Pons (tissue), 1 donor: ENCODE data around the gene BRAF.
A peak's percentile ranks its signal among the peaks of the same experiment; 100 is the strongest.
"Not testable (repeated sequence)": the region's sequence is repeated elsewhere in the genome, so short reads cannot be mapped to it uniquely, and the experiment has no call there.

Experiments
- DNase-seq: peaks from one replicate; pipeline ENCODE4 v3.0.0-alpha.2; 2016; ENCODE audit warnings: low spot score

BRAF gene

DNA sequence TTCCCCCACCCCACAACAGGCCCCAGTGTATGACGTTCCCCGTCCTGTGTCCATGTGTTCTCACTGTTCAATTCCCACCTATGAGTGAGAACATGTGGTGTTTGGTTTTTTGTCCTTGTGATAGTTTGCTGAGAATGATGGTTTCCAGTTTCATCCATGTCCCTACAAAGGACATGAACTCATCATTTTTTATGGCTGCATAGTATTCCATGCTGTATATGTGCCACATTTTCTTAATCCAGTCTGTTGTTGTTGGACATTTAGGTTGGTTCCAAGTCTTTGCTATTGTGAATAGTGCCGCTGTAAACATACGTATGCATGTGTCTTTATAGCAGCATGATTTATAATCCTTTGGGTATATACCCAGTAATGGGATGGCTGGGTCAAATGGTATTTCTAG is 216.0 kb downstream of the BRAF start:
- not testable (repeated sequence) for DNase-seq

DNA sequence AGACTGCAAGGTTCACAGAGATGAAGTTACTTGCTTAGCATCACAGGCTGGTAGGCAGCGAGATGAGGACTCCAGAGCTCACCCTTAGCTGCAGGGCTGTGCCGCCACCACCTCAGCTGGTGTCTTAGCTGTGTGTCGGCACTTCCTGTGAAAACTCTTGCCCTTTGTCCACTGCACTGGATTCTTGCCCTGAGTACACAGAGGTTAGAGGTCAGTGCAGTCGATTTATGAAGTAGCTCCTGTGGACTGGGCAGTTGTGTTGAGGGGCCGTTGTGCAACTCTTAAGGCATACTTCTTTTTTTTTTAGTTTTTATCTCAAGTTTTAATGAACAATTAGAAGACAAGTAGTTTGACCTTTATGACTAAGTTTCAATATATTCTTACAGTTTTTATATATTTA is 217.6 kb downstream of the BRAF start:
- no peak for DNase-seq

DNA sequence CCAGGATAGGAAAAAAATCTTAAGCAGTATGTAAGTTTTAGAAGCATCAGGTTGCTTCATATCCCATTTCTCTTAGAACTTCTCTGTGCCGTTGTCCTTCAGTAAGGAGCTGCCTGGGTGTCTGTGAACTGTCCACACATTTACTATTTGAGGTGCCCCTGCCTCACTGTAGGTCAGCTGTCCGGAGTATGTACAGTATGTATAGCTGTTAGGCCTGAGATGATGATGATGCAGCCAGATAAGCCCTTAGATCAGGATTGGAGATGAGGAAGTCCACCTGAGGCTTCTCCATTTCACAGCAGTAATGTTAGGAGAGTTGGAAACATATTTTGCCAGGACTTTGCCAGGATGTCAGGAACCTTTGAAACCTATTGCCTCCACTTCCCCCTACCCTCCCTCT is 220.5 kb downstream of the BRAF start:
- DNase-seq = no peak

DNA sequence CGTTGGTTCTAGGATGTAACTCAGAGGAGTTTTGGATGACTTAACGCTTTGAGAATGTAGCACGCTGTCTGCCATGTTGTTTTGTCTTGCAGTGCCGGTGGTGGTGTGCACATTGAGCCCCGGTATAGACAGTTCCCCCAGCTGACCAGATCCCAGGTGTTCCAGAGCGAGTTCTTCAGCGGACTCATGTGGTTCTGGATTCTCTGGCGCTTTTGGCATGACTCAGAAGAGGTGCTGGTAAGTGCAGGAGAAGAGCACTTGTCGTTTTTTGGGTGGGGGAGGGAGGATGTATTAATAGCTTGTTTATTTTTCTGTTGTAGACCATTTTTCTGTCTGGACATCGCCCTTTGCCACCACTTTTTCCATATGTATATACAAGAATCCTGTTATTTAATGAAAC is 222.0 kb downstream of the BRAF start:
- no peak for DNase-seq

DNA sequence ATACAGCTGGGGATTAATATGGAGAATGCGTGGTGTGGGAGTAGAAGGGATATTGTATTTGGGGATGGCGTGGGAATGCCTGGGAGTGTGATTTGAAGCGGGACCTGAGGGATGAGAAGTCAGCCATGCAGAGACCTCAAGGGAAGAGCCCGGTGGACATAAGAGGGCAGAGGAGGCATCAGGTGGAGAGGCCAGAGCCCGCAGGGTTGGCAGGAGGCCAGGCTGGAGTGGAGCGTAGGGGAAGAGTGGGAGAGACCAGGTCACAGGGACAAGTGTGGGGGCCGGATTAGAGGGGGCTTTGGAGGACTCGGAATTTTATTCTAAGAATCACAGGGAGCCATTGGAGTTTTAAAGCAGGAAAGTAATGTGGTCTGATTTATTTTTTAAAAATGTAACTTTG is 226.3 kb downstream of the BRAF start:
- no peak for DNase-seq

DNA sequence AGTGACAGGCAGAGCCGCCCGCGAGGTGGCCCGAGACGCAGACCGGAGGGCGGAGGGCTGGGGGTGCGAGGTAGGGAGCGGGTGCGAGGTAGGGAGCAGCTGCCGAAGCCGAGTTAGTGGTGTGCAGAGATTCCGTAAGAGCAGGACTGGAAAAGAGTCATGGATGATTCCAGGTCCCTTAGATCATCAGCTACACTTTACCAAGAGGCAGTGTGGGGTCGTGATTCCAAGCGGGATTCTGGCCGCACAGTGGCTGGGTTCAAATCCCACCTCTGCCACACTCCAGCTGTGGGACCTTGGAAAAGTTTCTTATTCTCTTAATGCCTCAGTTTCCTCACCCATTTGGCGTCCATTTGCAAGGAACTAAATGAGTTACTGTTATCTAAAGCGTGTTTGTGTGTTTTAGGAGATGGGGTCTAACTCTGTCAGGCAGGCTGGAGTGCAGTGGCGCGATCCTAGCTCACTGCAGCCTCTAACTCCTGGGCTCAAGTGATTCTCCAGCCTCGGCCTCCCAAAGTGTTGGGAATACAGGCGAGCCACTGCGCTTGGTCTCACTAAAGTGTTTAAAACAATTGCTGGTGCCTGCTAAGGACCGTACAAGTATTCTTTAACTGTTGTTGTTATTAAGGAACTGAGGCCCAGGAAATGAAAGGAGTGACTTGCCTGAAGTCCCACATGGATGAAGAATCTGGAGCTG is 227.1 kb downstream of the BRAF start:
- no peak for DNase-seq

DNA sequence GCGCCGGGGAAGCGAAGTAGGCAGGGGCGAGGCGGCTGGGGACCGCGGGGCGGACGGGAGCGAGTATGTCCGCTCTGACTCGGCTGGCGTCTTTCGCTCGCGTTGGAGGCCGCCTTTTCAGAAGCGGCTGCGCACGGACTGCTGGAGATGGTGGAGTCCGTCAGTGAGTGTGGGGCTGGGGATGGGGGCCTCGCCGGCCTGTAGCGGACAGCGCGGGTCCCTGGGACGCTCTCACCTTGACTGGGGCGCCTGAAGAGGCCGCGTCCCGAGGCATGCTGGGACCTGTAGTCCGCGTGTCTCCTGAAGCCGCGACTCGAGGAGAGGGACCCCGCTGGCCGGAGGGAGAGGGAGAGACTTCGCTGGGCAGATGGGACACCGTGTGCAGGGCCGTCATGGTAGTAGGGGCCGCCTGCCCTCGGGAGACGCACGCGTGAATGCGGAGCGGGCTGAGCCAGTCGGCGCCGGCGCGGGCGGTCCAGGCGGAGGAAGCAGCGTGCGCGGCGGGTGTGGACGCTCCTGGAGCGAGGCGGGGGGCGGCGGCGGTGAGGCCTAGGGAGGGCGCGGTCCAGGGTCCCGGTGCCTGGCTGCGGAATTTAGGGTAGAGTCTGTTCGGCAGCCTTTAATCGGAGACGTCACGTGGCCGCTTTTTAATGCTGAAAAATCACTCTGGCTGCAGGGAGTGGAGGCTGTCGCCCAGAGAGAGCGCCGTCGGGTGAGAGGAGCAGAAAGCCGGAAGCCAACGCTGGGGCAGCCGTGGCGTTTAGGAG is 227.9 kb downstream of the BRAF start, which contains the start of gene NDUFB2:
NDUFB2 (plus strand) TSS at position 29 of the 767 bp plus-strand sequence; CDS start at position 66, 37 bp downstream.
- peak; percentile 86 for DNase-seq

DNA sequence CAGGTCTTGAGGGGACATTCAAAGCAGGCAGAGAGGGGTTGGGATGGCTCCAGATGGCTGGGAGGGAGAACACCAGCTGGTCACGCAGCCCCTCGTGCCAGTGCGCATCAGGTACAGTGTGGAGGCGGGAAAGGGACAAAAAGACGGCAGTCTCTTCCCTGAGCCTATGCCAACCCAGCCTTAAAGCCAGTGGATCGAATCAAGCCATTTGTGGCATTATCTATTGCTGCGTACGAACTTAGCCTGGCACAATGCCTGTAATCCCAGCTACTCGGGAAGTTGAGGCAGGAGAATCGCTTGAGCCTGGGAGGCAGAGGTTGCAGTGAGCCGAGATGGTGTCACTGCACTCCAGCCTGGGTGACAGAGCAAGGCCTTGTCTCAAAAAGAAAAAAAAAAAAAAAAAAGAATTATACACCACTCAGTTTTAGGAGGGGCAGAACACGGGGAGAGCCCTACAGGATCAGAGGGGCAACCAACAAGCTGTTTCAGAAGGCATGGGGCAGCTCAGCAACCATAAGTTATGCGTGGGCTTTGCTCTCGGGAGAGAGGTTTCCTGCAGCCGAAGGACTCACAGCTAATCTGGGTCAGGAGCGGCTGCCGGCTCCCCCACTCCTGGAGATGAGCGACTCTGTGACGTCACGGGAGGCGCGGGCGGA is 228.6 kb downstream of the BRAF start:
- peak; percentile 94 for DNase-seq

DNA sequence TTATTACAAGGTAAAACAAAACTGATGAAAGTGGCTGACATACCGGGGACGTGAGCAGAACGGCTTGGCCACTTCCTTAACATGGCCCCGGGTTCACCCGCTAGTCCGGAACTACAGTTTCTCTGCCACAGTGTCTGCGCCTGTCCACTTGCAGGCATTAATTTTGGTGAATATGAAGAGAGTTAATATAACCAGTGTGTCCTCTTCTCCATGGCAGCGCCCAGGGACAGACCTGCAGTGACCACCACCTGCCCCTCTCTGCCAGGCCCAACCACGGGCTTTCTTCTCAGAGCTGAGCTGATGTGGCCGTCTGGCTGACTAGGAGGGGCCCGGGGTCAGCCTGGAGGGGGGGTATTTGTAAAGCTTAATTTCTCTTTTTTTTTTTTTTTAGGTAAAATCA is 229.3 kb downstream of the BRAF start:
- DNase-seq = no peak

DNA sequence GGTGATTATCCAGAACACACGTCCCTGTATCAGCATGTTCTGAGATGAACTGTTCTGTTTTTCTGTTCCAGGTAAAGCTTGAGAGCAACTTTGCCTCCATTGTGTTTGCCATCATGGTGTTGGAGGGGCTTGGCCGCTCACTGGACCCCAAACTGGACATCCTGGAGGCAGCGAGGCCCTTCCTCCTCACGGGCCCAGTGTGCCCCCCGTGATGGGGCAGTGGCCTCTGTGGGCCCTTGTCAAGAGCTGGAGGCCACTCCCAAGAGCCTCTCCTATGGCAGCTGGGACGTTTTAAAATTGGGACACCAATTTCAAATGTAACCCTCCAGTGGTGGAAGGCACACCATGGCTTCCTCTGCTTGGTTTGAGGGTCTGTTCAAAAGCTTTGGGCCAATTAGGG is 230.1 kb downstream of the BRAF start:
- no peak for DNase-seq

DNA sequence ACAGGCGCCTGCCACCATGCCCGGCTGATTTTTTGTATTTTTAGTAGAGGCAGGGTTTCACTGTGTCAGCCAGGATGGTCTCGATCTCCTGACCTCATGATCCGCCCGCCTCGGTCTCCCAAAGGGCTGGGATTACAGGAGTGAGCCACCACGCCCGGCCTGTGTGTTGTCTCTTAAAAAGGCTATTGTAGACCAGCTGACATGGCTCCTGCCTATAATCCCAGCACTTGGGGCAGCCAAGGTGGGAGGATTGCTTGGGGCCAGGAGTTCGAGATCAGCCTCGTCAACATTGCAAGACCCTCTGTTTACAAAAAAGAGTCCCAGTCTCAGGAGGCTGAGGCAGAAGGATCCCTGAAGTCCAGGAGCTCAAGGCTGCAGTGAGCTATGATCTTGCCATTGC is 230.9 kb downstream of the BRAF start:
- not testable (repeated sequence) for DNase-seq

DNA sequence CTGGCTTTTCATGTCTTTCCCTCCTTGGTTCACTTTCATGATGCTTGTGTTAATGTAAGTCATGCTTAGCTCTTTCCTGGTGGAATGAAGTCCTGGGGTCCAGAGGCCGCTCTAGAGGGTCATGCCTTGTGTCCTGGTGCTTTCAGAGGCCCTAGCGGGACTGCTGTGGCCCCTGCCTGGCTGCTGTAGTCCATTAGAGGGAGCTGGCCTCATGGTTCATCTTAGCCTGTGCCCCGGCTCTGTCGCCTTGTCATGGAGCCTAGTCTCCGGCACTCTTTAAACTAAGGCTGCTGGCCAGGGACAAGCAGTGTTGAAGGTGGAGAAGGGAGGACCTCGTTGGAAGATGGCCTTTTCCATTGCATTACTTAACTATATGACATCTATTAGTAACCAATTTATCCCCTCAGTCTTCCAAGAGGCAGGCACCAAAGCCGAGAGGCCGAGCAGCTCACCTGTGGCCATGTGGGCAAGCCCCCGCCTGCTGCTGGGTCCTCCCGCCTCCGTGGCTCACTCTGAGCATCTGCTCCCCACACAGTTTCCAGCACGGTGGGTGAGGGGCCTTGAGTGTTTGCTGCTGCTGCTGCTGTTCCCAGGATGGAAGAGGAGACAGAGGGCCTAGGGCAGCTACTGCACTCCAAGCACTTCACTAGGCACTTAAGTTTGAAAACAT is 233.2 kb downstream of the BRAF start:
- DNase-seq = no peak

DNA sequence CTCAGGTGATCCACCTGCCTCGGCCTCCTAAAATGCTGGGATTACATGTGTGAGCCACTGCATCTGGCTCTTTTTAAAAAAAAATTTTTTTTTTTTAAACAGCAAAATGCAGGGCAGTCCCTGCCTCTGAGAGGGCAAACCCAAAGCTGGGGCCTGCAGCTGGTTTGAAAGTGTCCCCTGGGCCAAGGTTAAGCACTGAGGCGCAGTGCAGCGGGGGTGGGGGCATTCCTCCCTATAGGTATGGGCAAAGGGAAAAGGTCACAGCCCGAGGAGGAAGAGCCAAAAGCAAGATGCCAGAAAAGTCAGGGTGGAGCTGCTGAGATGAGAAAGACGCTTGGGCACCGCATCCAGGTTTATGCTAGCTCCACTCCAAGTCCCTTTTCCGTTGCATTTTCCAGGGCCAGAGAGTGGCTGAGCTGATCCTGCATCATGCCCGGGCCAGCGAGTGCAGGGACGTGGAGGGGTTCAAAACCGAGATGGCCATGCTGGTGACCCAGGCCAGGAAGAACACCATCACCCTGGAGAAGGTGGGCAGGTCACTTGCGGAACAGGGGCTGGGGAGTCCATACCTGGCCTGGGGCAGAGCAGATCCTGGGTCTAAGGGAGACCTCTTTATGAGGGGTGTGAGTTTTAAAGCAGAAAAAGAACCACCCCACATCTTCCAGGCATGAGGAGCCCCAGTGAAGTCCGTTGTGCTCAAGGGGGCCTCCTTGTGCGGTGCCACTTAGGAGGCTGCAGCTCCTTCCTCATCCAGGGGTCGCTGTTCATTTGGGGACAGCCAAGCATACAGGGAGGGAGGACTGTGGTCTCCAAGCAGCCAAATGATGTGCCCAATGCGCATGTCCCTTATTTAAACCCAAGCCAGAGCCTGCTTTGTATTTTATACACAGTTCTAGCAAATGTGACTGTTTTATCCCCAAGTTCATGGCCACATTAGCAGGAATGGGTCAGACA is 235.3 kb downstream of the BRAF start:
- no peak for DNase-seq

DNA sequence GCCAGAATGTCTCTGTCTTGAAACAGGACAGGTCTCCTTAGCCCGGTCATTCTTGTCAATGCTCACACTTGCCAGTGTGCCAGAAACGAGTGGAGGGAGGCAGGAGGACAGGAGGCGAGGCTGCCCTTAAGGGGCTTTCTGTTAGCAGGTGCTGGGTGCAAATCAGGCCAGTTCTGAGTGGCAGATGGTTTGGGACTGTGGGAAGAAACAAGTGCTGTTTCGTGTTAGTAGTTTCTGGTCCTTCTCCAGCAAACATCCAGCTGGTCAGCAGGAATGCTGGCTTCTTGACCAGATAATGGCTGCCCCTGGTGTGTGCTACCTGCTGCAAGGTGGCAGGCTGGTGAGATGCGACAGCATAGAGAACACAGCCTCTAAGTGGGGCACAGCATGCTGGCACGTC is 236.4 kb downstream of the BRAF start:
- DNase-seq = no peak

DNA sequence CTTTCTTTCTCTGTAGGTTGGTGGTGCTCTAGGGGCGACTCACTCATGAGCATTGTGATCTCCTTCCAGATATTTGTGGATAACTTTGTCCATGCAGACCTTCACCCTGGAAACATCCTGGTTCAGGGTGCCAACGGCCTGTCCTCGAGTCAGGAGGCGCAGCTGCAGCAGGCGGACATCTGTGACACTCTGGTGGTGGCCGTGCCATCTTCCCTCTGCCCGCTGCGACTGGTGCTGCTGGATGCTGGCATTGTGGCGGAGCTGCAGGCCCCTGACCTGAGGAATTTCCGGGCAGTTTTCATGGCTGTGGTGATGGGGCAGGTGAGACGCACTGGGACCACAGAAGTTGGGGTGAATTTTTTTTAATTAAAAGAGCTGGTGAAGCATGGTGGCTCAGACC is 237.8 kb downstream of the BRAF start:
- no peak for DNase-seq

DNA sequence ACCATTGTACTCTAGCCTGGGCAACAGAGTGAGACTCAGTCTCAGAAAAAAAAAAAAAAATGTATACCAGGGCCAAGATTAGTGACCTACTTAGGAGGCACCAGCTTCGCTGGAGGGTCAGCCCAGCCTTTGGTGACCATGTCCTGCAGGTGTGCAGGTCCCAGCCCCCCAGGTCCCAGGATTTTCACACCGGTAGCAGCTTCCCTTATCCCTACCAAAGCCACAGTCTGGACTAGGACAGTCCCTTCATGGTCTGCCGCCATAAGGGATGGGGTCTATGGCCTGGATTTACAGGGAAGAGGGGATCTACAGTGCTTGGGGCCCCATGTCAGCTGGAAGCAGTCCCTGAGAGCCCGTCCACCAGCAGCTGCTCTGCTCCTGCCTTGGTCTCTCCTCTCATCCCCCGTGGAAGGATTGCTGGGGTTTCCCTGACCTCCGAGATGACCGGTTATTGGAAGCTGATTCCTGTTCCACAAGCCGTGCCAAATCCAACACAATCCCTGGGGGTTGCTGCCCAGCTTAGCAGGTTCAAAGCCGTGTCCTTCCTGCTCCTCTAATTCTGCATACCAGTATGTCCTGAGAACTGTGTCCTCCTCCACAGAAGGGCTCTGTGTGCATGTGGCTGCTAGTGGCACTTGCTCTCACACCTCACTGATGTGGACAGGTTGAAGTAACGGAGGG is 239.2 kb downstream of the BRAF start:
- DNase-seq = no peak

DNA sequence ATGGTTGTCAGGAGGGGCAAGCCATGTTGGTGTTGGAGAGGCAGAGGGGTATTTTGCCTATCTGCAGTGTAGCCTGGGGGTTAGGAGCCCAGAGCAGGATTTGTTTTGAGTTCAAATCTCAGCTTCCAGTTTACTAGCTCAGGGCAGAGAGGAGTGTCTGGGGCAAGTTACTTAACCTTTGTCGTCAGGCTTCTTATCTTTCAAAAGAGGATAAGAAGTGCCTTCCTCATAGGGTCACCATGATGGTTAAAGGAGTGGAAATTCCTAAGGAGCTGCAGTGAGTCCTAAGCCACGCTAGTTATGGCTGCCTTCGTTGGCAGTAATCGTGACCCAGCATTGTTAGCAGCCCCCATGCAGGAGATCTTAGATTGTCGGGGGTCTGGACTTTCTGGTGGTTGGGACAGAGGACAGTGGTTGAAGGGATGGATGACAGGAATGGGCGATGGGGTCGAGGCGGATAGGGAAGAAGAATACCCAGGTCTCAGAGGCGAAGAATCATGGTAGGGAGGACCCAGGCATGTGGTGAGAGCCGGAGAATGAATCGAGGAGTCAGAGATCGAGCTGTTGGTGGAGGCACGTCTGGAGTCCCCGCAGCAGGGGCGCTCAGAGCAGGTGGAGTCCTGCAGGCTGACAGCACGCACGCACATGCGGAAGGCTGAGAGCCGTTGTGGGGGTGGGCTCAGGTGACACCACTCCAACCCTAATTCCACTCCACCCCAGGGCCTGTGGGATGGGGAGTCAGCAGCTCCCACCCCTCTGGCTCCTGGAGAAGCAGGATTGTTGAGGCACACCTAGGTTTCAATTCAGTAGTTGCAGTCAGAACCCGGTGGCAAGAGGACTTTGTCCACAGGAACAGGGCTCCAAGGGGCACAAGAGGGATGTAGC is 240.4 kb downstream of the BRAF start:
- DNase-seq = no peak

DNA sequence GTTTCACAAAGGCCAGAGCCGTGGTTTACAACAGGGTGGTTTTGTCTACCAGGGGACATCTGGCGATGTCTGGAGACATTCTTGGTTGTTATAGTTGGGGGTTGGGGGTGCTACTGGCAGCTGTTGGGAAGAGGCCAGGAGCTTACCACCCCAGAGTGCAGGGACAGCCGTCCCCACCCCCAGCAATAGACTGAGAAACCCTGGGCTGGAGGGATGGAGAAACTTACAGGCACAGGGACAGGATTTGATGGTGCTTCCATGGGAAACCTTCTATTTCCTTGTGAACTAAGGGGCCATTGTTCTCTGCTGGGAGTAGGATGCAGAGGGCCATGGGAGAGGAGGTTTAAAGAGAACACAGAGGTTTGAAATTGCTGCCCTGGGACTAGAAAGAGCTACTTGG is 241.1 kb downstream of the BRAF start:
- peak; percentile 80 for DNase-seq

DNA sequence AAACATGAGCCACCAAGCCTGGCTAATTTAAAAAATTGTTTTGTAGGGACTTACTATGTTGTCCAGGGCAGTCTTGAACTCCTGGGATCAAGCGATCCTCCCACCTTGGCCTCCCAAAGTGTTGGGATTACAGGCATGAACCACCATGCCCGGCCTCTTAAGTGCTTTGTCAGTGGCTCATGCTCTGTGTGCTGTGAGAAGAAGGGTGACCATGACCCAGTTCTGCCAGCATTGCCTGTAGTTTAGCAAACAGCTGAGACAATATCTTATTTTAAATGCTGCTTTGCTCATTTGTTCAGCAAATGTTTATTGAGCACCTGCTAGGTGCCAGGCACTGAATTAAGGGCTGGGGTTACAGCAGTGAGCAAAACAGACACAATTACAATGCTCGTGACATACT is 243.0 kb downstream of the BRAF start:
- no peak for DNase-seq

DNA sequence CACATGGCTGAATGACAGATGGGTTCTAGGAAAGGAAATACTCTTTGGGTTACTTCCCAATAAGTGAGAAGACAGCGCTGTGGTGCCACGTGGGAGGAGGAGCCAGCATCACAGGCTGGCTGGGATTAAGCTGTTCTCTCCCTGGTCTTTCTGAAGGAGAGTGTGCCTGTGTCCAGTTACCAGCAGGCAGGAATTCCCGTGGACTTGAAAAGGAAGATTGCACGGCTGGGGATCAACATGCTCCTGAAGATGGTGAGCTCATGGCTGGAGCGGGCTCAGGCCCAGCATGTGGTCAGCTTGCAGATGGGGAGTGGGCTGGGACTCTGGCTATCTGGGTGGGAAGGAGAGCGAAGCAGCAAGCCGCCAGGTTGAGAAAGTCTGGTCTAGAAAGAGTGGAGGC is 243.8 kb downstream of the BRAF start:
- no peak for DNase-seq
